ENCODE measurements around the gene SPA17. TPM values are rescaled to one million over a fixed set of nuclear protein-coding genes. Genes with fewer than 3 reads are reported as not detected.
A peak's percentile ranks its signal among the peaks of the same experiment; 100 is the strongest.

Gene SPA17
- total and polyA plus RNA-seq, 2 of the 8 experiments (the other 6 are each of a cell fraction or from before 2014, with no cell fraction given) = 3.7 to 5.2 TPM

GRCh38 chr11:124739479-124740276, 66.0 kb downstream of the SPA17 start, which contains the start of gene NRGN:
TSS of gene NRGN (plus strand) at chr11:124739942. CDS start at chr11:124740085, 143 bp downstream.
- no peaks in the 10 kb centered on the region for H3K9me3 ChIP-seq (ENCODE audit: insufficient read depth in 2 of 2, low read depth in 1 of 2, low read length in 1 of 2)
- H3K4me2 ChIP-seq (ENCODE audit: insufficient read depth in 1 of 2, low read depth in 2 of 2, low read length in 2 of 2) = peak within 1 kb of the TSS; percentile 75 to 97
- ChIA-PET POLR2A (ENCODE audit: partially characterized antibody) (interaction anchor here (0.9 to 1.5 kb wide), 6 partner anchors 8 to 67 kb away, joined by 3 to 7 read pairs (median 3); no protein-coding TSS in a partner anchor), CTCF (ENCODE audit: partially characterized antibody) (interaction anchor here (0.9 to 21.1 kb wide), 12 partner anchors 14 to 137 kb away, joined by 3 to 382 read pairs (median 6); partner anchors contain the start of genes ESAM, ROBO3 and VSIG2)
- no peak within 1 kb of the TSS for H4K91ac ChIP-seq (replicated peaks; ENCODE audit: insufficient read length, low read length)
- H3K23ac ChIP-seq (ENCODE audit: insufficient read length) = no peak within 1 kb of the TSS
- H2BK15ac ChIP-seq (ENCODE audit: low read length) = no peak within 1 kb of the TSS
- no peak within 1 kb of the TSS for H3K18ac ChIP-seq (ENCODE audit: extremely low read depth, low read length)
- peaks cover 10 to 15% of the 10 kb centered on the region in 2 experiments for H4K20me1 ChIP-seq (replicated peaks in 1 of 2; ENCODE audit: control insufficient read depth in 1 of 2, insufficient read depth in 2 of 2, low read length in 2 of 2)
- no peak within 1 kb of the TSS for H4K5ac ChIP-seq (ENCODE audit: insufficient read length, low read depth, low read length)
- H3K27me3 ChIP-seq (replicated peaks in 1 of 4; ENCODE audit: control insufficient read depth in 3 of 4, extremely low read depth in 1 of 4, insufficient read depth in 3 of 4, low read length in 3 of 4) = peaks cover 69 to 93% (median 83%) of the 10 kb centered on the region in 4 experiments
- no peak within 1 kb of the TSS for H2AK5ac ChIP-seq (ENCODE audit: low read depth, low read length)
- H3K56ac ChIP-seq (replicated peaks; ENCODE audit: insufficient read length, low read depth, low read length) = peak within 1 kb of the TSS; percentile 32
- WGBS, 2 experiments (ENCODE audit: extremely low coverage in 1 of 2, insufficient coverage in 1 of 2, insufficient read length in 1 of 2, insufficient replicate concordance in 2 of 2, low coverage in 1 of 2, low lambda C conversion rate in 2 of 2, missing lambda C conversion rate in 1 of 2) = 4% methylated on average over 32 of the region's 59 CpGs; no CpG with 5 or more reads in 1 of the 2 experiments
- H3K4me3 ChIP-seq (ENCODE audit: extremely low read depth in 1 of 4, insufficient read depth in 2 of 4, low read depth in 3 of 4, low read length in 4 of 4) = peak within 1 kb of the TSS; percentile 40 to 68 (median 62)
- H2BK20ac ChIP-seq (ENCODE audit: low read length) = no peak within 1 kb of the TSS
- H3K14ac ChIP-seq (ENCODE audit: insufficient read length) = no peak within 1 kb of the TSS
- H3K79me2 ChIP-seq (ENCODE audit: control insufficient read depth in 1 of 2, insufficient read depth in 2 of 2, low read length in 2 of 2) = no peaks in the 10 kb centered on the region
- H2BK12ac ChIP-seq (ENCODE audit: low read depth, low read length) = peak within 1 kb of the TSS; percentile 17; the same call in 1 of the 2 replicates
- H2BK120ac ChIP-seq (replicated peaks; ENCODE audit: low read depth, low read length) = no peak within 1 kb of the TSS
- H3K27ac ChIP-seq (ENCODE audit: low read depth, low read length) = no peak within 1 kb of the TSS
- DNase-seq (ENCODE audit: low read depth in 1 of 2, low spot score in 2 of 2) (peak; percentile 76 to 95), FAIRE-seq (no peak)
- H4K8ac ChIP-seq (ENCODE audit: extremely low read depth, insufficient read depth, low read length) = no peak within 1 kb of the TSS
- H2BK5ac ChIP-seq (ENCODE audit: low read depth, low read length) = no peak within 1 kb of the TSS
- peaks cover 9% of the 10 kb centered on the region for H3K23me2 ChIP-seq (ENCODE audit: low read depth, low read length)
- peak within 1 kb of the TSS; percentile 21 for H3K4ac ChIP-seq (replicated peaks; ENCODE audit: insufficient read length, low read depth, low read length)
- no peaks in the 10 kb centered on the region for H3K79me1 ChIP-seq (ENCODE audit: low read depth, low read length)
- no peak within 1 kb of the TSS for H2AFZ ChIP-seq (ENCODE audit: low read length)
- H3K36me3 ChIP-seq (ENCODE audit: control insufficient read depth in 2 of 4, insufficient read depth in 4 of 4, low read length in 3 of 4) = no peaks in the 10 kb centered on the region
- H3K9ac ChIP-seq (replicated peaks in 1 of 4; ENCODE audit: extremely low read depth in 1 of 4, low read depth in 3 of 4, low read length in 3 of 4) = 0 out of 7 replicates have a peak within 1 kb of the TSS, but pooled peaks of 1 of the 4 experiments have one; percentile 1
- H3K4me1 ChIP-seq (replicated peaks in 1 of 4; ENCODE audit: control insufficient read depth in 3 of 4, insufficient read depth in 4 of 4, low read length in 3 of 4) = peaks cover 0 to 15% (median 2%) of the 10 kb centered on the region in 4 experiments; a peak in 5 of 7 replicates
- no peak for TF ChIP-seq ATF3 (IDR thresholded peaks at IDR 0.05; ENCODE audit: insufficient read depth, low read depth, low read length)
- peak; percentile 72 for TF ChIP-seq KDM4A (IDR thresholded peaks at IDR 0.05; ENCODE audit: low read depth, low read length, severe bottlenecking)
- TF ChIP-seq SRF (IDR thresholded peaks at IDR 0.05; ENCODE audit: low read depth, low read length) = no peak
- TF ChIP-seq POLR2A (IDR thresholded peaks at IDR 0.05; ENCODE audit: control extremely low read depth in 1 of 2, low read depth in 2 of 2, low read length in 2 of 2) = no peak
- no peak for TF ChIP-seq SIX5 (IDR thresholded peaks at IDR 0.05; ENCODE audit: low read depth, low read length)
- no peak for TF ChIP-seq RNF2 (IDR thresholded peaks at IDR 0.05; ENCODE audit: borderline replicate concordance, low read depth, low read length, missing control alignments, poor library complexity, severe bottlenecking)
- no peak for TF ChIP-seq CBX5 (IDR thresholded peaks at IDR 0.05; ENCODE audit: low read depth, low read length)
- TF ChIP-seq TAF1 (IDR thresholded peaks at IDR 0.05; ENCODE audit: low read depth, low read length) = 0 out of 2 replicates have a peak, but pooled peaks have one; percentile 21
- TF ChIP-seq YY1 (IDR thresholded peaks at IDR 0.05; ENCODE audit: low read depth, low read length) = 0 out of 2 replicates have a peak, but pooled peaks have one; percentile 34
- TF ChIP-seq ASH2L (IDR thresholded peaks at IDR 0.05; ENCODE audit: low read length) = peak; percentile 39
- TF ChIP-seq NANOG (IDR thresholded peaks at IDR 0.05; ENCODE audit: insufficient read depth, low read depth, low read length, poor library complexity, severe bottlenecking) = no peak

Data from H1 (cell line).